GM19240 (cell line): Measurements from ENCODE around the gene RALY.
A peak's percentile ranks its signal among the peaks of the same experiment; 100 is the strongest.
"Not testable (repeated sequence)": the region's sequence is repeated elsewhere in the genome, so short reads cannot be mapped to it uniquely, and the experiment has no call there.

Source experiments
- DNase-seq: peaks from one replicate; pipeline ENCODE4 v3.0.0; 2011; ENCODE audit warnings: low spot score; ENCODE audit not compliant: insufficient read length

Gene RALY

GRCh38 chr20:34015401-34016335, 22.0 kb downstream of the RALY start:
- no peak for DNase-seq

GRCh38 chr20:34016736-34017135, 23.0 kb downstream of the RALY start:
- no peak for DNase-seq

- DNase-seq: no peak
These were observed 23.9 kb downstream of the RALY start for GRCh38 chr20:34017610-34018009.

- DNase-seq: no peak
These were observed 24.5 kb downstream of the RALY start for GRCh38 chr20:34018166-34018565.

GRCh38 chr20:34022151-34022838, 28.6 kb downstream of the RALY start:
- peak; percentile 41 for DNase-seq

- DNase-seq: no peak
These were observed 29.1 kb downstream of the RALY start for GRCh38 chr20:34022839-34023234.

GRCh38 chr20:34023937-34024722, 30.4 kb downstream of the RALY start:
- no peak for DNase-seq

- no peak for DNase-seq
These were observed 31.1 kb downstream of the RALY start for GRCh38 chr20:34024723-34025351.

GRCh38 chr20:34028013-34028412, 34.3 kb downstream of the RALY start:
- DNase-seq: not testable (repeated sequence)

- no peak for DNase-seq
These were observed 35.7 kb downstream of the RALY start for GRCh38 chr20:34029415-34029814.

GRCh38 chr20:34030456-34030855, 36.7 kb downstream of the RALY start:
- no peak for DNase-seq

- DNase-seq: no peak
These were observed 40.2 kb downstream of the RALY start for GRCh38 chr20:34033903-34034302.

- no peak for DNase-seq
These were observed 43.4 kb downstream of the RALY start for GRCh38 chr20:34037121-34037520.

- DNase-seq: no peak
These were observed 44.1 kb downstream of the RALY start for GRCh38 chr20:34037767-34038166.

GRCh38 chr20:34040300-34040995, 46.7 kb downstream of the RALY start:
- no peak for DNase-seq

- DNase-seq: no peak
These were observed 47.5 kb downstream of the RALY start for GRCh38 chr20:34041226-34041625.

GRCh38 chr20:34042262-34042661, 48.6 kb downstream of the RALY start:
- no peak for DNase-seq

- DNase-seq: no peak
These were observed 49.3 kb downstream of the RALY start for GRCh38 chr20:34043025-34043424.

- DNase-seq: no peak
These were observed 51.6 kb downstream of the RALY start for GRCh38 chr20:34045294-34045693.

GRCh38 chr20:34045930-34046725, 52.4 kb downstream of the RALY start:
- DNase-seq: no peak
